ENCODE results near the gene BRF1.
A peak's percentile ranks its signal among the peaks of the same experiment; 100 is the strongest.
"Not testable (repeated sequence)": the region's sequence is repeated elsewhere in the genome, so short reads cannot be mapped to it uniquely, and the experiment has no call there.

The BRF1 gene

DNA sequence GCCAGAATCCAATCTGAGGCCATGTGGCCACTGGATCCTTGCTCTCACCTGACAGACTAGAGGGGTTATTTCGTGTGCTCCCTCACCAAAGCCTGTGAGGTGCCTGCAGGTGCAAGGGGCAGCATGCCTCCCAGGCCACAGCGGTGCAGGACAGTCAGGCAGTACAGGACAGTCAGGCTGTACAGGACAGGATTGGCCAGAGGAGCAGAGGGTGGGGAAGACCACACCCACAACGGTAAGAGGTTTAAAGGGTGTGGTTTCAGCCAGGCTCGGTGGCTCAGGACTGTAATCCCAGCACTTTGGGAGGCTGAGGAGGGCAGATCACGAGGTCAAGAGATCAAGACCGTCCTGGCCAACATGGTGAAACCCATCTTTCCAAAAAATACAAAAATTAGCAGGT lies 3.1 kb upstream of the BRF1 start:
- H3K36me3 Mint-ChIP-seq (ENCODE audit: low read depth) = no peaks in the 10 kb centered on the region
- peak overlapping the region; percentile 71 to 91 (median 78) for H3K4me3 Mint-ChIP-seq
- no peaks in the 10 kb centered on the region for H3K27me3 Mint-ChIP-seq (ENCODE audit: low read depth)
- no peaks in the 10 kb centered on the region for H3K4me1 Mint-ChIP-seq
- H3K9me3 Mint-ChIP-seq = no peaks in the 10 kb centered on the region
- no peak for TF ChIP-seq CTCF (IDR thresholded peaks at IDR 0.05; ENCODE audit: unreplicated experiment in 3 of 3)
- H3K27ac Mint-ChIP-seq = no peak overlapping the region

DNA sequence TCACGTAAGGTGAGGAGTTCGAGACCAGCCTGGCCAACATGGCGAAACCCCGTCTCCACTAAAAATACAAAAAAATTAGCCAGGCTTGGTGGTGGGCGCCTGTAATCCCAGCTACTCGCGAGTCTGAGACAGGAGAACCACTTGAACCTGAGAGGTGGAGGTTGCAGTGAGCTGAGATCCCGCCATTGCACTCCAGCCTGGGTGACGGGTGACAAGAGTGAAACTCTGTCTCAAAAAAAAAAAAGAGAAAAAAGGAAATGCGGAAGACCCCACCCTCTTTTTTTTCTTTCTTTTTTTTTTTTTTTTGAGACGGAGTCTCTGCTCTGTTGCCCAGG lies 1.1 kb upstream of the BRF1 start:
- H3K27me3 Mint-ChIP-seq (ENCODE audit: low read depth); H3K36me3 Mint-ChIP-seq (ENCODE audit: low read depth); H3K9me3 Mint-ChIP-seq; H3K4me1 Mint-ChIP-seq: not testable (repeated sequence)
- peak overlapping the region; percentile 91 to 93 (median 92) for H3K4me3 Mint-ChIP-seq
- peak overlapping the region in 1 of 3 experiments; percentile 61 for H3K27ac Mint-ChIP-seq

- Mint-ChIP-seq H3K27me3 (ENCODE audit: low read depth) (no peaks in the 10 kb centered on the region), H3K36me3 (ENCODE audit: low read depth) (no peaks in the 10 kb centered on the region), H3K4me3 (peak overlapping the region; percentile 91 to 93 (median 92))
Measured at GRCh38 chr14:105301103-105301914, 508 bp upstream of the BRF1 start.

GRCh38 chr14:105299654-105300541 lies 903 bp downstream of the BRF1 start:
- H3K9me3 Mint-ChIP-seq = no peaks in the 10 kb centered on the region
- peaks cover 2% of the 10 kb centered on the region for H3K4me1 Mint-ChIP-seq
- peak overlapping the region; percentile 86 to 92 (median 92) for H3K4me3 Mint-ChIP-seq
- peak overlapping the region; percentile 83 to 90 (median 89) for H3K27ac Mint-ChIP-seq
- no peaks in the 10 kb centered on the region for H3K36me3 Mint-ChIP-seq (ENCODE audit: low read depth)
- TF ChIP-seq CTCF (IDR thresholded peaks at IDR 0.05; ENCODE audit: unreplicated experiment in 3 of 3) = no peak
- H3K27me3 Mint-ChIP-seq (ENCODE audit: low read depth) = no peaks in the 10 kb centered on the region

More at GRCh38 chr14:105301103-105301914, 508 bp upstream of the BRF1 start:
- H3K9me3 Mint-ChIP-seq = no peaks in the 10 kb centered on the region
- peak overlapping the region; percentile 61 to 98 (median 93) for H3K27ac Mint-ChIP-seq
- H3K4me1 Mint-ChIP-seq = no peaks in the 10 kb centered on the region
- no peak for TF ChIP-seq CTCF (IDR thresholded peaks at IDR 0.05; ENCODE audit: unreplicated experiment in 3 of 3)

GRCh38 chr14:105297311-105297710 lies 3.5 kb downstream of the BRF1 start:
- H3K4me1 Mint-ChIP-seq = peaks cover 10% of the 10 kb centered on the region
- not testable (repeated sequence) for H3K9me3 Mint-ChIP-seq; H3K27ac Mint-ChIP-seq; H3K36me3 Mint-ChIP-seq (ENCODE audit: low read depth); H3K27me3 Mint-ChIP-seq (ENCODE audit: low read depth)
- H3K4me3 Mint-ChIP-seq = peak overlapping the region; percentile 46 to 71 (median 54)

- Mint-ChIP-seq H3K36me3 (ENCODE audit: low read depth) (no peaks in the 10 kb centered on the region), H3K4me3 (peak overlapping the region in 2 of 3 experiments; percentile 21 to 68), H3K9me3 (no peaks in the 10 kb centered on the region), H3K27me3 (ENCODE audit: low read depth) (peaks cover 4% of the 10 kb centered on the region), H3K4me1 (peaks cover 10% of the 10 kb centered on the region), H3K27ac (peak overlapping the region in 2 of 3 experiments; percentile 34 to 55)
- TF ChIP-seq CTCF (IDR thresholded peaks at IDR 0.05; ENCODE audit: unreplicated experiment in 3 of 3) = no peak
Measured at GRCh38 chr14:105294142-105294597, 6.6 kb downstream of the BRF1 start.
